ENCODE data around the gene HDAC4.

The HDAC4 gene

GRCh38 chr2:239226677-239227581, 173.9 kb downstream of the HDAC4 start:
- no peaks in the 10 kb centered on the region for H3K9me3 Mint-ChIP-seq
- H3K27me3 Mint-ChIP-seq, result no peaks in the 10 kb centered on the region
- DNase-seq (no peak), ATAC-seq (no peak)
- H3K27ac Mint-ChIP-seq, result peak overlapping the region in 1 of 2 donors; percentile 30
- H3K4me1 Mint-ChIP-seq, result peaks cover 82% of the 10 kb centered on the region
- H3K4me3 Mint-ChIP-seq, result no peak overlapping the region

GRCh38 chr2:239225871-239226561, 174.8 kb downstream of the HDAC4 start:
- Mint-ChIP-seq H3K4me1 (peaks cover 83% of the 10 kb centered on the region), H3K9me3 (no peaks in the 10 kb centered on the region), H3K27ac (no peak overlapping the region), H3K4me3 (peak overlapping the region in 1 of 2 donors; percentile 45), H3K27me3 (no peaks in the 10 kb centered on the region)
- no peak for ATAC-seq
- DNase-seq, result no peak

- Mint-ChIP-seq H3K4me3 (peak overlapping the region; percentile 51 to 77), H3K27ac (peak overlapping the region; percentile 58 to 84), H3K4me1 (peaks cover 83% of the 10 kb centered on the region), H3K27me3 (no peaks in the 10 kb centered on the region), H3K9me3 (no peaks in the 10 kb centered on the region)
- ATAC-seq, result peak; percentile 38
- DNase-seq, result no peak
These were observed 175.4 kb downstream of the HDAC4 start for GRCh38 chr2:239225371-239225851.

GRCh38 chr2:239224955-239225354, 175.9 kb downstream of the HDAC4 start:
- Mint-ChIP-seq H3K27ac (peak overlapping the region; percentile 58 to 84), H3K4me3 (peak overlapping the region; percentile 51 to 77), H3K27me3 (no peaks in the 10 kb centered on the region), H3K4me1 (peaks cover 83% of the 10 kb centered on the region), H3K9me3 (no peaks in the 10 kb centered on the region)
- ATAC-seq (no peak), DNase-seq (no peak)

- H3K4me3 Mint-ChIP-seq, result no peak overlapping the region
These were observed 176.6 kb downstream of the HDAC4 start for GRCh38 chr2:239224199-239224570.

GRCh38 chr2:239223310-239224198, 177.3 kb downstream of the HDAC4 start:
- H3K9me3 Mint-ChIP-seq, result no peaks in the 10 kb centered on the region
- ATAC-seq (no peak), DNase-seq (no peak)
- H3K4me1 Mint-ChIP-seq, result peaks cover 86% of the 10 kb centered on the region
- no peaks in the 10 kb centered on the region for H3K27me3 Mint-ChIP-seq
- no peak overlapping the region for H3K27ac Mint-ChIP-seq
- no peak overlapping the region for H3K4me3 Mint-ChIP-seq

More at GRCh38 chr2:239224199-239224570, 176.6 kb downstream of the HDAC4 start:
- H3K9me3 Mint-ChIP-seq, result no peaks in the 10 kb centered on the region
- no peaks in the 10 kb centered on the region for H3K27me3 Mint-ChIP-seq
- ATAC-seq (no peak), DNase-seq (no peak)
- H3K27ac Mint-ChIP-seq, result peak overlapping the region in 1 of 2 donors; percentile 7
- H3K4me1 Mint-ChIP-seq, result peaks cover 86% of the 10 kb centered on the region

GRCh38 chr2:239222706-239223309, 178.0 kb downstream of the HDAC4 start:
- DNase-seq (no peak), ATAC-seq (no peak)
- Mint-ChIP-seq H3K4me3 (peak overlapping the region; percentile 75 to 81), H3K9me3 (no peaks in the 10 kb centered on the region), H3K27me3 (no peaks in the 10 kb centered on the region), H3K27ac (peak overlapping the region; percentile 61 to 94), H3K4me1 (peaks cover 82% of the 10 kb centered on the region)

- ATAC-seq (no peak), DNase-seq (no peak)
- Mint-ChIP-seq H3K4me3 (peak overlapping the region; percentile 75 to 81), H3K27me3 (no peaks in the 10 kb centered on the region), H3K27ac (peak overlapping the region; percentile 84 to 93), H3K4me1 (peaks cover 85% of the 10 kb centered on the region), H3K9me3 (no peaks in the 10 kb centered on the region)
These were observed 178.5 kb downstream of the HDAC4 start for GRCh38 chr2:239222312-239222660.

GRCh38 chr2:239220981-239221396, 179.8 kb downstream of the HDAC4 start:
- Mint-ChIP-seq H3K9me3 (no peaks in the 10 kb centered on the region), H3K4me1 (peaks cover 85% of the 10 kb centered on the region), H3K27ac (peak overlapping the region in 1 of 2 donors; percentile 94), H3K27me3 (no peaks in the 10 kb centered on the region), H3K4me3 (peak overlapping the region in 1 of 2 donors; percentile 37)
- no peak for ATAC-seq
- no peak for DNase-seq

GRCh38 chr2:239220341-239220740, 180.5 kb downstream of the HDAC4 start:
- ATAC-seq (no peak), DNase-seq (no peak)
- no peak overlapping the region for H3K27ac Mint-ChIP-seq
- no peaks in the 10 kb centered on the region for H3K9me3 Mint-ChIP-seq
- H3K27me3 Mint-ChIP-seq, result no peaks in the 10 kb centered on the region
- H3K4me3 Mint-ChIP-seq, result no peak overlapping the region
- H3K4me1 Mint-ChIP-seq, result peaks cover 85% of the 10 kb centered on the region

- DNase-seq (peak; percentile 37 to 52), ATAC-seq (peak; percentile 99)
- H3K4me1 Mint-ChIP-seq, result peaks cover 75% of the 10 kb centered on the region
- no peaks in the 10 kb centered on the region for H3K9me3 Mint-ChIP-seq
- no peaks in the 10 kb centered on the region for H3K27me3 Mint-ChIP-seq
- H3K4me3 Mint-ChIP-seq, result peak overlapping the region; percentile 72 to 92
- H3K27ac Mint-ChIP-seq, result peak overlapping the region in 1 of 2 donors; percentile 95
These were observed 184.1 kb downstream of the HDAC4 start for GRCh38 chr2:239216614-239217273.

GRCh38 chr2:239215988-239216613, 184.7 kb downstream of the HDAC4 start:
- no peak for ATAC-seq
- peak overlapping the region in 1 of 2 donors; percentile 95 for H3K27ac Mint-ChIP-seq
- DNase-seq, result no peak
- H3K9me3 Mint-ChIP-seq, result no peaks in the 10 kb centered on the region
- H3K27me3 Mint-ChIP-seq, result no peaks in the 10 kb centered on the region
- H3K4me3 Mint-ChIP-seq, result peak overlapping the region; percentile 72 to 92
- H3K4me1 Mint-ChIP-seq, result peaks cover 75% of the 10 kb centered on the region

- Mint-ChIP-seq H3K4me1 (peaks cover 71% of the 10 kb centered on the region), H3K9me3 (no peaks in the 10 kb centered on the region), H3K27ac (no peak overlapping the region), H3K27me3 (no peaks in the 10 kb centered on the region), H3K4me3 (no peak overlapping the region)
- ATAC-seq (no peak), DNase-seq (no peak)
These were observed 185.5 kb downstream of the HDAC4 start for GRCh38 chr2:239215136-239215925.

All from stimulated activated naive CD8-positive, alpha-beta T cell treated with anti-CD3 and anti-CD28 coated beads, Interleukin-15, amount 100 ng/mL, for 72 hours (primary cell).